NB4 (cell line): ENCODE measurements around the gene DBF4B.

Experiments
- CTCF ChIP-seq: IDR thresholded peaks from one replicate; pipeline ENCODE4 v1.5.1; 2012; ENCODE audit warnings: low read depth, low read length
- POLR2A ChIP-seq: IDR thresholded peaks from 2 replicates; pipeline ENCODE4 v1.6.1; 2011; ENCODE audit warnings: mild to moderate bottlenecking; ENCODE audit not compliant: insufficient read length; ENCODE audit errors: extremely low read depth

GRCh38 chr17:44780845-44781480 is 72.5 kb downstream of the DBF4B start:
- TF ChIP-seq POLR2A = no peak
- no peak for TF ChIP-seq CTCF
